Coronary artery (tissue), 2 donors: ENCODE data around the gene MROH2A.

Experiments used
- DNase-seq: peaks from one replicate; pipeline ENCODE4 v3.0.0-alpha.2; 2017; ENCODE audit warnings: low spot score
- H3K27ac ChIP-seq, 2 donors: fragments of 200-600 bp; sonication (generic); one replicate each; pipeline ENCODE4 v1.5.1; 2016 to 2019
- H3K4me3 ChIP-seq: fragments of 200-600 bp; sonication (generic); 2 replicates; pipeline ENCODE4 v1.5.1; 2016; ENCODE audit warnings: mild to moderate bottlenecking, moderate library complexity
- TF ChIP-seq, protein P1 (sequence below): fragments of 200-600 bp; sonication (generic); IDR thresholded peaks from one replicate; pipeline ENCODE4 v1.5.1; 2019; ENCODE audit warnings: antibody characterized with exemption

The MROH2A gene

DNA sequence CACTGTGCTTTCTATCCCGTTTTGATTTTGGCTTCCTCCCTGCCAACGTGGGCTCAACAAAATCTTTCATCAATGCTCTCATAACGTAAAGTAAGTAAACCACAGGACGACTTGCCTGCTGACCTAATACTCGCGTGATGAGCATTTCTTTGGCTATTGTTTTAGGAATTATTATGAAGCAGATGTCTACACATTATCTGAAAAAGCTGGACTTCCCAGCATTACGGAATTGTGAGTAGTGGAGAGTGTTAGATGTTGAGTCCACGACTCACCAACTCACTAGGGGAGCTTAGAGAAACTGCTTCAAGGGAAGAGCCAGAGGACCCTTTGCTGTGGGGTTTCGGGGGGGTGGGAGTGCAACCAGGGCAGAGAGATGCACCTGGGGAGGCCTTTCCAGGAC lies 54.3 kb downstream of the MROH2A start:
- DNase-seq: no peak
- no peak overlapping the region for H3K27ac ChIP-seq
- TF ChIP-seq, protein P1, sequence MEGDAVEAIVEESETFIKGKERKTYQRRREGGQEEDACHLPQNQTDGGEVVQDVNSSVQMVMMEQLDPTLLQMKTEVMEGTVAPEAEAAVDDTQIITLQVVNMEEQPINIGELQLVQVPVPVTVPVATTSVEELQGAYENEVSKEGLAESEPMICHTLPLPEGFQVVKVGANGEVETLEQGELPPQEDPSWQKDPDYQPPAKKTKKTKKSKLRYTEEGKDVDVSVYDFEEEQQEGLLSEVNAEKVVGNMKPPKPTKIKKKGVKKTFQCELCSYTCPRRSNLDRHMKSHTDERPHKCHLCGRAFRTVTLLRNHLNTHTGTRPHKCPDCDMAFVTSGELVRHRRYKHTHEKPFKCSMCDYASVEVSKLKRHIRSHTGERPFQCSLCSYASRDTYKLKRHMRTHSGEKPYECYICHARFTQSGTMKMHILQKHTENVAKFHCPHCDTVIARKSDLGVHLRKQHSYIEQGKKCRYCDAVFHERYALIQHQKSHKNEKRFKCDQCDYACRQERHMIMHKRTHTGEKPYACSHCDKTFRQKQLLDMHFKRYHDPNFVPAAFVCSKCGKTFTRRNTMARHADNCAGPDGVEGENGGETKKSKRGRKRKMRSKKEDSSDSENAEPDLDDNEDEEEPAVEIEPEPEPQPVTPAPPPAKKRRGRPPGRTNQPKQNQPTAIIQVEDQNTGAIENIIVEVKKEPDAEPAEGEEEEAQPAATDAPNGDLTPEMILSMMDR: no peak
- no peak overlapping the region for H3K4me3 ChIP-seq

GRCh38 chr2:233832869-233833311 lies 54.8 kb downstream of the MROH2A start:
- TF ChIP-seq, protein P1: no peak
- H3K27ac ChIP-seq: no peak overlapping the region
- peak; percentile 67 for DNase-seq

GRCh38 chr2:233833345-233833744 lies 55.2 kb downstream of the MROH2A start:
- Histone ChIP-seq H3K4me3 (no peak overlapping the region), H3K27ac (no peak overlapping the region)
- peak; percentile 35 for DNase-seq
- TF ChIP-seq, protein P1: no peak

More at GRCh38 chr2:233832869-233833311, 54.8 kb downstream of the MROH2A start:
- H3K4me3 ChIP-seq: no peak overlapping the region

- no peak overlapping the region for H3K4me3 ChIP-seq
- TF ChIP-seq, protein P1: no peak
Observed at GRCh38 chr2:233835230-233836186, 57.4 kb downstream of the MROH2A start.

GRCh38 chr2:233836359-233836758 lies 58.2 kb downstream of the MROH2A start:
- TF ChIP-seq, protein P1: no peak
- Histone ChIP-seq H3K4me3 (no peak overlapping the region), H3K27ac (no peak overlapping the region)
- no peak for DNase-seq

More at GRCh38 chr2:233835230-233836186, 57.4 kb downstream of the MROH2A start:
- DNase-seq: peak; percentile 52
- H3K27ac ChIP-seq: no peak overlapping the region

DNA sequence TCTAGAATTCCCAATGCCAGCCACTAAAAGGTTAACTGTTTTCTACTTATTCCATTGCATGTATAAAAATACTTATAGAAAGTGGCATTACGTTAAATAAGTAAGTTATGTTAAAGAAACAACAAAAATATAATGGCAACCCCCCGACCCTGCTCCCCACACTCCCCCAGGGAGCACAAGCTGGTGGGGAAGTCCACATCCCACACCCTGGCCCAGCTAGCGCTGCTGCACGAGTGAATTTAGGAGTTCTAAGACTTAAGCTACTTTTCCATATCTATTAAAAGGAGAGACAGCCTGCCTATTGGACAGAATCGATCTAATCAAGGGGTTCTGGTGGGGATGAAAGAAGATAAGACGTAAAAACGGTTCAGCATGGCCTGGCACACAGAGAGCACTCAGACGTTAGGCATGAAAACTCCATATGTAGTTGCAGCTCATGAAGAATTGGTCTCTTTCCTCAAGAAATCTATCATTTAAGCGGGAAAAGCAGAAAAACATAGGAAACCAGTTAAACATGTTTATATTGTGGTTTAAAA lies 59.6 kb downstream of the MROH2A start:
- DNase-seq: peak; percentile 40
- H3K4me3 ChIP-seq: no peak overlapping the region

More for the DNA sequence above, 59.6 kb downstream of the MROH2A start:
- H3K27ac ChIP-seq: no peak overlapping the region
- TF ChIP-seq, protein P1: no peak
